ENCODE measurements around the gene SRL.

- TF ChIP-seq CTCF (IDR thresholded peaks at IDR 0.05) (no peak), POLR2AphosphoS5 (IDR thresholded peaks at IDR 0.05) (no peak), POLR2A (IDR thresholded peaks at IDR 0.05) (no peak)
Measured at GRCh38 chr16:4218202-4218601, 23.7 kb downstream of the SRL start.

All from prostate gland (tissue), 2 donors.